Coronary artery (tissue), 2 donors: ENCODE data around the gene TMEM234.

Source experiments
- DNase-seq: peaks from one replicate; pipeline ENCODE4 v3.0.0-alpha.2; 2017; ENCODE audit warnings: low spot score
- H3K27ac ChIP-seq, 2 donors: fragments of 200-600 bp; sonication (generic); one replicate each; pipeline ENCODE4 v1.5.1; 2016 to 2019
- H3K4me3 ChIP-seq: fragments of 200-600 bp; sonication (generic); 2 replicates; pipeline ENCODE4 v1.5.1; 2016; ENCODE audit warnings: mild to moderate bottlenecking, moderate library complexity
- TF ChIP-seq, protein P1 (sequence below): fragments of 200-600 bp; sonication (generic); IDR thresholded peaks from one replicate; pipeline ENCODE4 v1.5.1; 2019; ENCODE audit warnings: antibody characterized with exemption

Gene TMEM234

GRCh38 chr1:32194984-32195383, 27.2 kb downstream of the TMEM234 start:
- H3K4me3 ChIP-seq: no peak overlapping the region
- no peak for DNase-seq

DNA sequence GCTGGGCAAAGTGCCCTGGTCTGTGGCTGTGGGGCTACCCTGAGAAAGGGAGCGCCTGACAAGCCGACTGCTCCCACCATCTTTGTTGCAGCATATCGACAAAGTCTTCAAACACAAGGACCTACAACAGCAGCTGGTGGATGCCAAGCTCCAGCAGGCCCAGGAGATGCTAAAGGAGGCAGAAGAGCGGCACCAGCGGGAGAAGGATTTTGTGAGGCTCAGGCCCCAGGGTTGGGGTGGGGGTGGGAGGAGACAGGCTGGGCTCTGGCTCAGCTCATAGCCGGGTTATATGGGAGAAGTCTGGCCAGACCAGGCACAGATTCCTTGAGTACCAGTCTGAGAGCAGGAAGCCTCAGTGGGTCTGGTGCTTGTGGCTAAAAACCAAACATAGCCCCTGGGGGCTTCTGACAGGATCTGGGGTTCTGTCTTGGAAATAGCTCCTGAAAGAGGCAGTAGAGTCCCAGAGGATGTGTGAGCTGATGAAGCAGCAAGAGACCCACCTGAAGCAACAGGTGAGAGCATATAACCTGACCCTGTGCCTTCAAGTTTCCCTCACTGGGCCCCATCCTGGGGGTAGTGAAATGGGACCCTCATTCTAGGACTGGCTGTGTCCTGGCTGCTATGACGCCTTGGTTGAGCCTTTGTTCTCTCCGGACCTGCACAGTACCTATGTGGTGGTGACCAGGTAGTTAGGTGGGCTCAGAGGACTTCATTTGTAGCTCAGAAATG, 29.8 kb downstream of the TMEM234 start:
- Histone ChIP-seq H3K27ac (no peak overlapping the region), H3K4me3 (no peak overlapping the region)
- TF ChIP-seq, protein P1, sequence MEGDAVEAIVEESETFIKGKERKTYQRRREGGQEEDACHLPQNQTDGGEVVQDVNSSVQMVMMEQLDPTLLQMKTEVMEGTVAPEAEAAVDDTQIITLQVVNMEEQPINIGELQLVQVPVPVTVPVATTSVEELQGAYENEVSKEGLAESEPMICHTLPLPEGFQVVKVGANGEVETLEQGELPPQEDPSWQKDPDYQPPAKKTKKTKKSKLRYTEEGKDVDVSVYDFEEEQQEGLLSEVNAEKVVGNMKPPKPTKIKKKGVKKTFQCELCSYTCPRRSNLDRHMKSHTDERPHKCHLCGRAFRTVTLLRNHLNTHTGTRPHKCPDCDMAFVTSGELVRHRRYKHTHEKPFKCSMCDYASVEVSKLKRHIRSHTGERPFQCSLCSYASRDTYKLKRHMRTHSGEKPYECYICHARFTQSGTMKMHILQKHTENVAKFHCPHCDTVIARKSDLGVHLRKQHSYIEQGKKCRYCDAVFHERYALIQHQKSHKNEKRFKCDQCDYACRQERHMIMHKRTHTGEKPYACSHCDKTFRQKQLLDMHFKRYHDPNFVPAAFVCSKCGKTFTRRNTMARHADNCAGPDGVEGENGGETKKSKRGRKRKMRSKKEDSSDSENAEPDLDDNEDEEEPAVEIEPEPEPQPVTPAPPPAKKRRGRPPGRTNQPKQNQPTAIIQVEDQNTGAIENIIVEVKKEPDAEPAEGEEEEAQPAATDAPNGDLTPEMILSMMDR: no peak
- DNase-seq: no peak

More at GRCh38 chr1:32194984-32195383, 27.2 kb downstream of the TMEM234 start:
- no peak overlapping the region for H3K27ac ChIP-seq
- TF ChIP-seq, protein P1: no peak

- TF ChIP-seq, protein P1: no peak
- no peak overlapping the region for H3K27ac ChIP-seq
- no peak for DNase-seq
- no peak overlapping the region for H3K4me3 ChIP-seq
These were observed 34.3 kb downstream of the TMEM234 start for GRCh38 chr1:32187850-32188249.

DNA sequence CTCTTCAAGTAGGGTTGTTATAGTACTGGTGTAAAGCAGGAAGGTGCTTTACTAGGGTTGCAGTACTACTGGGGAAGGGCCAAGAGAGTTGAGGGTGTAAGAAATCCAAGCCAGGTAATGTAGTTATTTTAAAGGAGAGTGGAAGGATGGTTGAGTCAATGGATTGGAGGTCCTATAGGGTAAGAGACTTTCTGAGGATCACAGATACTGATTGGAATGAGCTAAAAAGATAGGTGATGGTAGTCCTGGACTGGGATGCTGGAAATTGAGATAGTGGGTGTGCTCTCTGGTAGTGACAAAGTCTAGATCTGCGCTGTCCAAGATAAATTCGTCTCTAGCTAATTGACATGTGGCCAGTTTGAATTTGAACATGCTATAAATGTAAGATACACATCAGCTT, 35.7 kb downstream of the TMEM234 start:
- DNase-seq: no peak
- H3K27ac ChIP-seq: no peak overlapping the region
- TF ChIP-seq, protein P1: no peak
- H3K4me3 ChIP-seq: no peak overlapping the region

DNA sequence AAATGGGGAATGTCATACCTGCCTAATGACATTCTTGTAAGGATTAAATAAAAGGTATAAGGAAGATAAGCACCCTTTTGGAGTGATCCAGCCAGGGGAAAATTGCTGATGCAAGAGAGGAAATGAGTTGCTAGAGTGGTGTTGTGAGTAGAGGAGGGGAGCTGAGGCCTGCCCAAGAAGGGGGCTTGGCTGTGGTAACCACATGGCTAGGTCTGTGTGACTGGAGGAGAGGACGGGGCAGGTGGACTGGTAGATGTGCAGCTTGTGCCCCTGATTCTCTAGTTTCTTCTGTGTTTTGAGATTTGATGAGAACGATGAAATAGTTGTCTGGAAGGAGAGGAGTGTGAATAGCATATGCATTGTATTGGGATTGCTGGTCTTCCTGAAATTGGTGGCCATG, 36.1 kb downstream of the TMEM234 start:
- Histone ChIP-seq H3K27ac (no peak overlapping the region), H3K4me3 (no peak overlapping the region)
- DNase-seq: no peak
- TF ChIP-seq, protein P1: no peak

GRCh38 chr1:32184650-32185049, 37.5 kb downstream of the TMEM234 start:
- no peak overlapping the region for H3K27ac ChIP-seq
- TF ChIP-seq, protein P1: no peak
- H3K4me3 ChIP-seq: no peak overlapping the region
- DNase-seq: no peak

- Histone ChIP-seq H3K27ac (no peak overlapping the region), H3K4me3 (peak overlapping the region; percentile 33)
- DNase-seq: no peak
- TF ChIP-seq, protein P1: no peak
These were observed 40.1 kb downstream of the TMEM234 start for GRCh38 chr1:32182060-32182459.
